B cell (primary cell): ENCODE measurements around the gene ACSF2.

Source experiments
- EZH2 ChIP-seq: IDR thresholded peaks from 2 replicates; pipeline ENCODE4 v1.6.1; 2012; ENCODE audit warnings: borderline replicate concordance, low read depth, mild to moderate bottlenecking, moderate library complexity, low read length; ENCODE audit not compliant: insufficient read depth, poor library complexity, severe bottlenecking
- TF ChIP-seq, protein P1 (sequence below): fragments of 200-600 bp; IDR thresholded peaks from one replicate; pipeline ENCODE4 v1.8.0; 2022; ENCODE audit warnings: antibody characterized with exemption, mild to moderate bottlenecking

DNA sequence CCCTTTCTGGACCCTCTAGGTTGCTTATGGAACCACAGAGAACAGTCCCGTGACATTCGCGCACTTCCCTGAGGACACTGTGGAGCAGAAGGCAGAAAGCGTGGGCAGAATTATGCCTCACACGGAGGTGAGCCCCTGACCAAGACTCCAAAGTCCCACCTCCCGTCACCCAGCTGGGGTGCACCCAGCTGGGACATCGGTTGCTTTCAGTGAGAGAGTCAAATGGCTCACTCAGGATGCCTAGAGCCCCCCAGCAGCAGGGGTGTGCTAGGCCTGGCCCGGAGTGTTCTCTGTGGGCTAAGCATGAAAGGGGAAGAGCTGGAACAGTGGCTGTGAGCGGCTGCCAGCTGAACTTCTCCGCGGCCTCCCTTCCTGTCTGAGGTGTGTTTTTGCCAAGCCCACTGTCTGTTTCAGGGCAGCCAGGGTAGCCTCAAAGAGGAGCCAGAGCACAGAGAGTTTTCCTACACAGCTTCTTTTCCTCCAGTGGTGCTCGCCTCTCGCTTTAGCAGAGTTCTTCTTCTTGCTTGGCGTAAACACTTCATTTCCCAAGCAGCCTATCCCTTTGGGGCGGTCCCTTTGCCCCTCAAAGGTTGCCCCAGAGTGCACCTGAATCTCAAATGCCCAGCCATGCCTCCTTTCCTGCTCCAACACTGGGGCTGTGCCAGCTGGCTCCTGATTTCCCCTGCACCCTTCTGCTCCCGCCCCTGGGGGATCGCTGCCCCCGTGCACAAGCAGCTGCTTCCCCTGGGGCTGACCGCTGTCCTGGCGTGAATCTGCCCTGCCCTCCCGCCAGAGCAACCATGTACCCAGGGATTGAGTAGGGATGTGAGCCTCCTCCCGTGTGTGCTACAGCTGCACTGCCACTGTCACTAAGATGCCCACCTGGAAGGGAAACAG lies 45.2 kb downstream of the ACSF2 start:
- TF ChIP-seq, protein P1, sequence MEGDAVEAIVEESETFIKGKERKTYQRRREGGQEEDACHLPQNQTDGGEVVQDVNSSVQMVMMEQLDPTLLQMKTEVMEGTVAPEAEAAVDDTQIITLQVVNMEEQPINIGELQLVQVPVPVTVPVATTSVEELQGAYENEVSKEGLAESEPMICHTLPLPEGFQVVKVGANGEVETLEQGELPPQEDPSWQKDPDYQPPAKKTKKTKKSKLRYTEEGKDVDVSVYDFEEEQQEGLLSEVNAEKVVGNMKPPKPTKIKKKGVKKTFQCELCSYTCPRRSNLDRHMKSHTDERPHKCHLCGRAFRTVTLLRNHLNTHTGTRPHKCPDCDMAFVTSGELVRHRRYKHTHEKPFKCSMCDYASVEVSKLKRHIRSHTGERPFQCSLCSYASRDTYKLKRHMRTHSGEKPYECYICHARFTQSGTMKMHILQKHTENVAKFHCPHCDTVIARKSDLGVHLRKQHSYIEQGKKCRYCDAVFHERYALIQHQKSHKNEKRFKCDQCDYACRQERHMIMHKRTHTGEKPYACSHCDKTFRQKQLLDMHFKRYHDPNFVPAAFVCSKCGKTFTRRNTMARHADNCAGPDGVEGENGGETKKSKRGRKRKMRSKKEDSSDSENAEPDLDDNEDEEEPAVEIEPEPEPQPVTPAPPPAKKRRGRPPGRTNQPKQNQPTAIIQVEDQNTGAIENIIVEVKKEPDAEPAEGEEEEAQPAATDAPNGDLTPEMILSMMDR: no peak
- no peak for TF ChIP-seq EZH2
